ENCODE results near the gene DAD1. TPM values are rescaled to one million over a fixed set of nuclear protein-coding genes. Genes with fewer than 3 reads are reported as not detected.
"Not testable (repeated sequence)": the region's sequence is repeated elsewhere in the genome, so short reads cannot be mapped to it uniquely, and the experiment has no call there.

Gene DAD1
- total and polyA plus RNA-seq, 7 experiments from 2014 or later, result 68.8 to 777 (median 123) TPM

DNA sequence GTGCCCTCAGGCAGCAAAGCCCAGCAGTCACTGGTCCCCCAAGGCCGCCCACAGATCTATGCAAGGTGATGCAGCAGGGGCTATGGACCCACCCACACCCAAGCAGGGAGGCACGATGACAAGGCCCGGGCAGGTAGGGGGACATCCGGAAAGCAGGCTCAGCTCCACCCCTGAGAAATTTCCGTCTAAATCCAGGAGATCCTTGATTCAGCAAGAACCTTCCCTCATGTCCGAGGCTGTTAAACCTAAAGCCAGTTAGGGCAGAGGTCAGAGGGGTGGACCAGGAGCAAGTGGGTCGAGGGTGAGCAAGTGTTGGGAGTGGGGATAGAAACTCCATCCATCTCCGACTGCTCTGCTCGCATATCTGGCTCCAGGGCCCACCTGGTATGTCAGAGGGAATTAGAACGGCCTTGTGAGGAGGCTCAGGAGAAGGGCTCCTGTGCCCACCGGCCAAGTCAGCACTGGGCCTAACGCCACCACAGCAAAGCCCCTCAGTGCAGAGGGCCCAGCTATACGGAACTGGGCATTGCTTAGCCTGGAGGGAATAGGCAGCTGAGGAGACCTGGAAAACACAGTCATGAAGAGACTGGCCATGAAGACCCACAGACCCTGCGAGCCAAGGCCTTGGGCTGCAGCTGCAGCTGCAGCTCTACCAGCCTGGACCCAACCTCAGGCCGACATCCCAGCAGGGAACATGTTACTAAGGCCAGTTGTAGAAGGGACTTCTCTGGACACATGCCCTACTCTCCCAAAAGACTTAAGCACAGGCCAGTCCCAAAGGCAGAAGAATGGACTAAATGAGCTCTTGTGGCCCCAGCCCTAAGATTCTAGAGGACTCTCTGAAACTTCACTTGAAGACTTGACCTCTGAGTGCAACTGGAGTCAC is 34.3 kb downstream of the DAD1 start:
- no peaks in the 10 kb centered on the region for H3K27me3 ChIP-seq (ENCODE audit: control insufficient read depth in 2 of 2, insufficient read depth in 2 of 2, low read length in 2 of 2)
- POLR2A ChIA-PET, result interaction anchor here (0.6 to 13.3 kb wide), 24 partner anchors 9 to 843 kb away, joined by 3 to 709 read pairs (median 12); partner anchors contain the start of genes DAD1 and PRMT5
- peak overlapping the region; percentile 96 for H3K27ac ChIP-seq (ENCODE audit: low read depth, low read length)
- Mint-ChIP-seq H3K9me3 (peaks cover 0 to 11% (median 0%) of the 10 kb centered on the region in 11 donors), H3K27me3 (peaks cover 0 to 4% (median 0%) of the 10 kb centered on the region in 5 donors), H3K36me3 (peaks cover 18 to 47% (median 29%) of the 10 kb centered on the region in 5 donors), H3K4me3 (peak overlapping the region in 8 of 10 donors; percentile 40 to 95 (median 86)), H3K4me1 (peaks cover 70 to 95% (median 93%) of the 10 kb centered on the region in 7 donors), H3K27ac (peak overlapping the region; percentile 94 to 99 (median 99))
- intact Hi-C loops (cut with micrococcal nuclease), result loop anchor here (1.0 to 10.0 kb wide), 11 partner anchors 12 to 912 kb away; no protein-coding TSS in a partner anchor
- CTCF ChIA-PET, result interaction anchor here (0.8 to 8.6 kb wide), 9 partner anchors 8 to 693 kb away, joined by 3 to 385 read pairs (median 7); no protein-coding TSS in a partner anchor
- ATAC-seq, result no peak
- no peak for DNase-seq
- no peaks in the 10 kb centered on the region for H3K9me3 ChIP-seq (ENCODE audit: control insufficient read depth in 2 of 3, low read length in 3 of 3)
- H3K36me3 ChIP-seq (ENCODE audit: control insufficient read depth in 2 of 3, insufficient read depth in 3 of 3, low read length in 3 of 3), result peaks cover 26 to 32% (median 28%) of the 10 kb centered on the region in 3 experiments
- no peak overlapping the region for H3K4me3 ChIP-seq (ENCODE audit: low read length)
- peaks cover 90 to 92% of the 10 kb centered on the region in 2 donors for H3K4me1 ChIP-seq (ENCODE audit: control insufficient read depth in 2 of 2, insufficient read depth in 2 of 2, low read length in 2 of 2)

DNA sequence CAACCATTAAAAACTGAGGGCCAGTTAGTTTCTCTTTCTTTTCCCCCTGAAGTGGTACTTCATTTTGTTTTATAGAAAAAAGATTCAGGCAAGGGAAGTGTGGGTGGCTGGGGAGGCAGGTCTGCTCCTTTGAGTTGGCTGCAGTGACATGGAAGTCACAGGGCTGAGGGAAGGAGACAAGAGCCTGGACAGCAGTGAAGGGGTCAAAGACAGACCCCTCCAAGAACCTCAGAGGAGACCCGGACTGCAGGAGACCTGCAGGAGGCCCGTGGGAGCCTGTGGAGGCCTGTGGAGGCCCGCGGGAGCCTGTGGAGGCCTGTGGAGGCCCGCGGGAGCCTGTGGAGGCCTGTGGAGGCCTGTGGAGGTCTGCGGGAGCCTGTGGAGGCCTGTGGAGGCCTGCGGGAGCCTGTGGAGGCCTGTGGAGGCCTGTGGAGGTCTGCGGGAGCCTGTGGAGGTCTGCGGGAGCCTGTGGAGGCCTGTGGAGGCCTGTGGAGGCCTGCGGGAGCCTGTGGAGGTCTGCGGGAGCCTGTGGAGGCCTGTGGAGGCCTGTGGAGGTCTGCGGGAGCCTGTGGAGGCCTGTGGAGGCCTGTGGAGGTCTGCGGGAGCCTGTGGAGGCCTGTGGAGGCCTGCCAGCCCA is 35.0 kb downstream of the DAD1 start:
- Histone ChIP-seq H3K4me1 (ENCODE audit: control insufficient read depth in 2 of 2, insufficient read depth in 2 of 2, low read length in 2 of 2) (peaks cover 90 to 92% of the 10 kb centered on the region in 2 donors), H3K27ac (ENCODE audit: low read depth, low read length) (peak overlapping the region; percentile 96), H3K36me3 (ENCODE audit: control insufficient read depth in 2 of 3, insufficient read depth in 3 of 3, low read length in 3 of 3) (peaks cover 34 to 40% (median 36%) of the 10 kb centered on the region in 3 experiments)
- not testable (repeated sequence) for ATAC-seq; DNase-seq; H3K27me3 ChIP-seq (ENCODE audit: control insufficient read depth in 2 of 2, insufficient read depth in 2 of 2, low read length in 2 of 2); H3K9me3 ChIP-seq (ENCODE audit: control insufficient read depth in 2 of 3, low read length in 3 of 3); H3K27me3 Mint-ChIP-seq; H3K4me3 ChIP-seq (ENCODE audit: low read length)
- Mint-ChIP-seq H3K4me1 (peaks cover 71 to 95% (median 93%) of the 10 kb centered on the region in 7 donors), H3K27ac (peak overlapping the region; percentile 94 to 99 (median 99)), H3K9me3 (peaks cover 0 to 11% (median 0%) of the 10 kb centered on the region in 11 donors), H3K36me3 (peaks cover 21 to 52% (median 37%) of the 10 kb centered on the region in 5 donors), H3K4me3 (peak overlapping the region; percentile 32 to 92 (median 60))
- intact Hi-C loops (cut with micrococcal nuclease), result loop anchor here in 1 of 2 donors (5.0 to 10.0 kb wide), 2 partner anchors 37 to 249 kb away; no protein-coding TSS in a partner anchor
- POLR2A ChIA-PET, result interaction anchor here (0.8 to 13.3 kb wide), 11 partner anchors 11 to 816 kb away, joined by 3 to 709 read pairs (median 20); no protein-coding TSS in a partner anchor
- CTCF ChIA-PET, result interaction anchor here (0.7 to 8.6 kb wide), 5 partner anchors 16 to 818 kb away, joined by 3 to 385 read pairs (median 3); no protein-coding TSS in a partner anchor

- peak in 2 of 9 donors; percentile 12 to 16 for DNase-seq
- Mint-ChIP-seq H3K36me3 (peaks cover 25 to 52% (median 42%) of the 10 kb centered on the region in 5 donors), H3K27ac (peak overlapping the region; percentile 93 to 99 (median 96))
Observed at GRCh38 chr14:22553445-22553844, 35.6 kb downstream of the DAD1 start.

DNA sequence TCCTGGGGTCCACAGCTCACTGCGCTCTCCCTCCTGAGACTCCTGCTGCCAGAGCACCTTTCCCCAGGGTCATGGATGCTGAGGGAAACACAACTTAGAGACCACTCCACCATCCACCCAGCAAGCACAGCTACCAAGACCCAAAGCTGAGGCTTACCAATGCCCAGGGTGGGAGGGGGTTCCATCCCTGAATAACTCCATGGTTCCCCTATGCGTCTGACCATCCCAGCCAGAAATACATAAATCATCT is 36.3 kb downstream of the DAD1 start:
- ChIA-PET POLR2A (interaction anchor here (0.6 to 13.3 kb wide), 16 partner anchors 10 to 840 kb away, joined by 3 to 709 read pairs (median 4); no protein-coding TSS in a partner anchor), CTCF (interaction anchor here (0.5 to 2.9 kb wide), 9 partner anchors 17 to 710 kb away, joined by 3 to 16 read pairs (median 3); no protein-coding TSS in a partner anchor)
- intact Hi-C loops (cut with micrococcal nuclease), result loop anchor here in 1 of 2 donors (5.0 to 10.0 kb wide), 2 partner anchors 35 to 248 kb away; no protein-coding TSS in a partner anchor
- Histone ChIP-seq H3K36me3 (ENCODE audit: control insufficient read depth in 2 of 3, insufficient read depth in 3 of 3, low read length in 3 of 3) (peaks cover 42 to 49% (median 42%) of the 10 kb centered on the region in 3 experiments), H3K27ac (ENCODE audit: low read depth, low read length) (peak overlapping the region; percentile 96), H3K4me1 (ENCODE audit: control insufficient read depth in 2 of 2, insufficient read depth in 2 of 2, low read length in 2 of 2) (peaks cover 88 to 89% of the 10 kb centered on the region in 2 donors), H3K9me3 (ENCODE audit: control insufficient read depth in 2 of 3, low read length in 3 of 3) (no peaks in the 10 kb centered on the region), H3K27me3 (ENCODE audit: control insufficient read depth in 2 of 2, insufficient read depth in 2 of 2, low read length in 2 of 2) (no peaks in the 10 kb centered on the region), H3K4me3 (ENCODE audit: low read length) (no peak overlapping the region)
- H3K36me3 Mint-ChIP-seq, result peaks cover 31 to 58% (median 49%) of the 10 kb centered on the region in 5 donors
- ATAC-seq (no peak), DNase-seq (no peak)
- peaks cover 0 to 4% (median 0%) of the 10 kb centered on the region in 5 donors for H3K27me3 Mint-ChIP-seq
- peak overlapping the region; percentile 93 to 99 (median 96) for H3K27ac Mint-ChIP-seq
- H3K4me3 Mint-ChIP-seq, result peak overlapping the region; percentile 38 to 92 (median 81)
- peaks cover 73 to 94% (median 92%) of the 10 kb centered on the region in 7 donors for H3K4me1 Mint-ChIP-seq
- peaks cover 0 to 18% (median 0%) of the 10 kb centered on the region in 11 donors for H3K9me3 Mint-ChIP-seq

More at GRCh38 chr14:22553445-22553844, 35.6 kb downstream of the DAD1 start:
- peak overlapping the region; percentile 96 for H3K27ac ChIP-seq (ENCODE audit: low read depth, low read length)
- H3K4me1 Mint-ChIP-seq, result peaks cover 69 to 94% (median 92%) of the 10 kb centered on the region in 7 donors
- ChIA-PET CTCF (interaction anchor here (0.7 to 2.9 kb wide), 5 partner anchors 17 to 817 kb away, joined by 3 to 16 read pairs (median 3); no protein-coding TSS in a partner anchor), POLR2A (interaction anchor here (0.7 to 13.3 kb wide), 14 partner anchors 11 to 840 kb away, joined by 3 to 709 read pairs (median 4); no protein-coding TSS in a partner anchor)
- no peak for ATAC-seq
- H3K27me3 Mint-ChIP-seq, result peaks cover 0 to 4% (median 0%) of the 10 kb centered on the region in 5 donors
- peaks cover 0 to 14% (median 0%) of the 10 kb centered on the region in 11 donors for H3K9me3 Mint-ChIP-seq
- peak overlapping the region; percentile 32 to 92 (median 60) for H3K4me3 Mint-ChIP-seq
- no peaks in the 10 kb centered on the region for H3K9me3 ChIP-seq (ENCODE audit: control insufficient read depth in 2 of 3, low read length in 3 of 3)
- intact Hi-C loops (cut with micrococcal nuclease), result loop anchor here in 1 of 2 donors (5.0 to 10.0 kb wide), 2 partner anchors 36 to 249 kb away; no protein-coding TSS in a partner anchor
- H3K4me1 ChIP-seq (ENCODE audit: control insufficient read depth in 2 of 2, insufficient read depth in 2 of 2, low read length in 2 of 2), result peaks cover 88 to 89% of the 10 kb centered on the region in 2 donors
- H3K27me3 ChIP-seq (ENCODE audit: control insufficient read depth in 2 of 2, insufficient read depth in 2 of 2, low read length in 2 of 2), result no peaks in the 10 kb centered on the region
- H3K36me3 ChIP-seq (ENCODE audit: control insufficient read depth in 2 of 3, insufficient read depth in 3 of 3, low read length in 3 of 3), result peaks cover 36 to 42% (median 37%) of the 10 kb centered on the region in 3 experiments
- peak overlapping the region; percentile 33 for H3K4me3 ChIP-seq (ENCODE audit: low read length)

GRCh38 chr14:22552001-22552826 is 36.8 kb downstream of the DAD1 start:
- DNase-seq, result peak in 2 of 9 donors; percentile 23 to 28
- H3K27me3 ChIP-seq (ENCODE audit: control insufficient read depth in 2 of 2, insufficient read depth in 2 of 2, low read length in 2 of 2), result no peaks in the 10 kb centered on the region
- POLR2A ChIA-PET, result interaction anchor here (0.6 to 13.3 kb wide), 16 partner anchors 10 to 839 kb away, joined by 3 to 709 read pairs (median 5); no protein-coding TSS in a partner anchor
- peaks cover 88 to 89% of the 10 kb centered on the region in 2 donors for H3K4me1 ChIP-seq (ENCODE audit: control insufficient read depth in 2 of 2, insufficient read depth in 2 of 2, low read length in 2 of 2)
- H3K36me3 ChIP-seq (ENCODE audit: control insufficient read depth in 2 of 3, insufficient read depth in 3 of 3, low read length in 3 of 3), result peaks cover 47 to 54% (median 48%) of the 10 kb centered on the region in 3 experiments
- peak overlapping the region; percentile 96 for H3K27ac ChIP-seq (ENCODE audit: low read depth, low read length)
- ATAC-seq, result no peak
- peaks cover 70 to 94% (median 92%) of the 10 kb centered on the region in 7 donors for H3K4me1 Mint-ChIP-seq
- peak overlapping the region; percentile 93 to 99 (median 96) for H3K27ac Mint-ChIP-seq
- H3K9me3 Mint-ChIP-seq, result peaks cover 0 to 18% (median 0%) of the 10 kb centered on the region in 11 donors
- peak overlapping the region; percentile 76 to 92 (median 82) for H3K4me3 Mint-ChIP-seq
- peaks cover 36 to 64% (median 55%) of the 10 kb centered on the region in 5 donors for H3K36me3 Mint-ChIP-seq
- intact Hi-C loops (cut with micrococcal nuclease), result loop anchor here in 1 of 2 donors (5.0 to 10.0 kb wide), 2 partner anchors 35 to 247 kb away; no protein-coding TSS in a partner anchor
- CTCF ChIA-PET, result interaction anchor here (0.6 to 3.0 kb wide), 9 partner anchors 8 to 709 kb away, joined by 3 to 16 read pairs (median 4); no protein-coding TSS in a partner anchor
- H3K4me3 ChIP-seq (ENCODE audit: low read length), result peak overlapping the region; percentile 18
- H3K9me3 ChIP-seq (ENCODE audit: control insufficient read depth in 2 of 3, low read length in 3 of 3), result no peaks in the 10 kb centered on the region
- peaks cover 0 to 4% (median 0%) of the 10 kb centered on the region in 5 donors for H3K27me3 Mint-ChIP-seq
